SJCRH30 (cell line): ENCODE results near the gene EML3. TPM values are rescaled to one million over a fixed set of nuclear protein-coding genes. Genes with fewer than 3 reads are reported as not detected.
"Not testable (repeated sequence)": the region's sequence is repeated elsewhere in the genome, so short reads cannot be mapped to it uniquely, and the experiment has no call there.

Source experiments
- DNase-seq, 2 experiments: peaks; one replicate each; pipeline ENCODE4 v3.0.0-alpha.2; 2015 to 2020
- H3K27ac ChIP-seq: fragments of 250-450 bp; sonication (Bioruptor Pico); 2 replicates; pipeline ENCODE4 v1.5.1; 2020; ENCODE audit warnings: mild to moderate bottlenecking, moderate library complexity
- H3K27me3 ChIP-seq: fragments of 250-450 bp; sonication (Bioruptor Pico); 2 replicates; pipeline ENCODE4 v1.5.1; 2020; ENCODE audit warnings: mild to moderate bottlenecking, moderate library complexity
- H3K36me3 ChIP-seq: fragments of 250-450 bp; sonication (Bioruptor Pico); 2 replicates; pipeline ENCODE4 v1.5.1; 2020; ENCODE audit warnings: mild to moderate bottlenecking, moderate library complexity
- H3K4me1 ChIP-seq: fragments of 250-450 bp; sonication (Bioruptor Pico); 2 replicates; pipeline ENCODE4 v1.5.1; 2020; ENCODE audit warnings: mild to moderate bottlenecking, moderate library complexity
- H3K4me3 ChIP-seq: fragments of 250-450 bp; sonication (Bioruptor Pico); 2 replicates; pipeline ENCODE4 v1.5.1; 2020; ENCODE audit warnings: mild to moderate bottlenecking, moderate library complexity
- H3K9me3 ChIP-seq: fragments of 250-450 bp; sonication (Bioruptor Pico); replicated peaks from 2 replicates; pipeline ENCODE4 v1.5.1; 2020; ENCODE audit warnings: mild to moderate bottlenecking, moderate library complexity
- total RNA-seq: library from RNA; depleted of rRNA; stranded (reverse); fragments of >200 nt; shearing (Covaris generic); gene quantifications from 2 replicates; pipeline ENCODE4 v1.2.3, GENCODE V29; 2014

The EML3 gene
- total RNA-seq, 1 experiment from 2014 or later: 8.9 TPM

- H3K27ac ChIP-seq: peak overlapping the region; percentile 72
- peaks cover 3% of the 10 kb centered on the region; the same call in 1 of the 2 replicates for H3K4me1 ChIP-seq
- H3K4me3 ChIP-seq: peak overlapping the region; percentile 71
- no peaks in the 10 kb centered on the region for H3K27me3 ChIP-seq
- H3K36me3 ChIP-seq: peaks cover 37% of the 10 kb centered on the region
- no peaks in the 10 kb centered on the region for H3K9me3 ChIP-seq
- DNase-seq: peak; percentile 54 to 67
Observed at GRCh38 chr11:62574363-62575071, 38.1 kb downstream of the EML3 start.

GRCh38 chr11:62573592-62574362 is 38.8 kb downstream of the EML3 start, which contains the start of gene EEF1G:
Gene EEF1G (minus strand): TSS chr11:62573891. CDS start chr11:62573842, 49 bp downstream.
- peaks cover 44% of the 10 kb centered on the region for H3K36me3 ChIP-seq
- H3K9me3 ChIP-seq: no peaks in the 10 kb centered on the region
- H3K4me1 ChIP-seq: peaks cover 3% of the 10 kb centered on the region; the same call in 1 of the 2 replicates
- no peaks in the 10 kb centered on the region for H3K27me3 ChIP-seq
- H3K4me3 ChIP-seq: peak within 1 kb of the TSS; percentile 71
- peak; percentile 99 for DNase-seq
- H3K27ac ChIP-seq: peak within 1 kb of the TSS; percentile 72

GRCh38 chr11:62573006-62573591 is 39.5 kb downstream of the EML3 start:
- DNase-seq: peak; percentile 27 to 43
- Histone ChIP-seq H3K4me3 (peak overlapping the region; percentile 71), H3K36me3 (peaks cover 49% of the 10 kb centered on the region), H3K9me3 (no peaks in the 10 kb centered on the region), H3K4me1 (peaks cover 3% of the 10 kb centered on the region; the same call in 1 of the 2 replicates), H3K27ac (peak overlapping the region; percentile 67), H3K27me3 (no peaks in the 10 kb centered on the region)

- H3K4me1 ChIP-seq: peaks cover 3% of the 10 kb centered on the region; the same call in 1 of the 2 replicates
- H3K36me3 ChIP-seq: peaks cover 53% of the 10 kb centered on the region
- H3K27ac ChIP-seq: 0 out of 2 replicates have a peak overlapping the region, but pooled peaks have one; percentile 67
Observed at GRCh38 chr11:62572431-62572830, 40.1 kb downstream of the EML3 start.

DNA sequence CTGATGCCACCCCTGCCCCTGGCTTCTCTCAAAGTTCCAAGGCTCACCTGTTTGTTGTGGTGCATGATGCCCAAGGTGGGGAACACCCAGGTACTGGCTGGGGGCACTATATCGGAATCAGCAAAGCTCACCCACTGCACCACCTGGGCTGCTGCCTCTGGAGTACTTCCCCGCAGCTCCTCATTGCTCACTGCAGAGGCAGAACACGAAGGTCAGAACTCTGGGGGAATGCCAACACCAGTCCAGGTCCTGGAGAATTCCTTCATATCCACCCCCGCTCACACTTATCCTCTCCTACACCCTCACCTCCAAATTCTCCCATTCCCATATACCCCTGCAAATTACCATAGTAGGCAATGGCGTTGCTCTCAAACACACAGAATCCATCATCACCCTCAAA is 41.1 kb downstream of the EML3 start:
- not testable (repeated sequence) for H3K4me1 ChIP-seq, H3K27ac ChIP-seq, H3K9me3 ChIP-seq, H3K27me3 ChIP-seq, H3K4me3 ChIP-seq, DNase-seq
- peaks cover 63% of the 10 kb centered on the region for H3K36me3 ChIP-seq

More at GRCh38 chr11:62572431-62572830, 40.1 kb downstream of the EML3 start:
- DNase-seq: no peak
- Histone ChIP-seq H3K9me3 (no peaks in the 10 kb centered on the region), H3K27me3 (no peaks in the 10 kb centered on the region), H3K4me3 (peak overlapping the region; percentile 71)

DNA sequence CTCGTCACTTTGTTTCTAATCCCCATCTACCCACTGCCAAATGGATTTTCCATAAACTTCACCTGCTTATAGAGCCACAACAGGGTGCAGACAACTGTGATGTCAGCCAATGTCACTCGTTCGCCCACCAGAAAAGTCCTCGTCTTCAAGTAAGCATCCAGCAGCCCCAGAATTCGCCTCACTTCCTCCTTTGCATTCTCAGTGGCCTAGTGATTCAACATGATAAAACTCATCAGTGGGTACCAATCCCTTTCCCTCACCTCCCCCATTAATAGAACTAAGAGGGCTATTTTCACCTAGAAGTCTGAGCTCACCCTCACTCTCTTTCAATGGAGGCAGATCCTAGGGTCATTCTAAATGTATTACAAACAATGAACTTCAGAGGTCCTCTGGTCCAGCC is 41.7 kb downstream of the EML3 start:
- H3K4me1 ChIP-seq, DNase-seq, H3K27me3 ChIP-seq, H3K4me3 ChIP-seq, H3K9me3 ChIP-seq, H3K27ac ChIP-seq: not testable (repeated sequence)
- H3K36me3 ChIP-seq: peaks cover 67% of the 10 kb centered on the region

- Histone ChIP-seq H3K27ac (no peak overlapping the region), H3K9me3 (no peaks in the 10 kb centered on the region), H3K4me3 (no peak overlapping the region), H3K27me3 (no peaks in the 10 kb centered on the region), H3K36me3 (peaks cover 74% of the 10 kb centered on the region), H3K4me1 (no peaks in the 10 kb centered on the region)
- DNase-seq: no peak
Observed at GRCh38 chr11:62569611-62570010, 43.0 kb downstream of the EML3 start.

GRCh38 chr11:62567018-62567633 is 45.4 kb downstream of the EML3 start:
- Histone ChIP-seq H3K27me3 (no peaks in the 10 kb centered on the region), H3K27ac (no peak overlapping the region)

DNA sequence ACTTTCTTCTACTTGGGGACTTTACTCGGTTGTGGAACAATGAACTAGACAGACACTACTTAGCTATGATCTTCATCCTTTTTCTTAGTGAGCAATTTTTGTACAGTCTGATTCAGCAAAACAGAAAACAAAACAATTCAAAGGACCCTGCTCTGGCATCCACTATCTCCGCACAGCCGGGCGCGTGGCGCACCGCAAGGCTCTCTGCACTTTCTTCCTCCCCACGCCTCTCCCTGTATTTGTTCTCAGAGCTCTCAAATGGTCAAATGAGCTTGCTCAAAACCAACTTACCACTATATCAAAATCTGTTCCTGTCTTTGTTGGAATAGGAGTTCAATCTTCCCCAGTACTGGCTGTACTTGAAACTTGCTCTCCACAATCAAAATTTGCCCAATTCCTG is 46.3 kb downstream of the EML3 start:
- no peak overlapping the region for H3K27ac ChIP-seq
- no peak for DNase-seq
- peaks cover 89% of the 10 kb centered on the region for H3K36me3 ChIP-seq
- no peak overlapping the region for H3K4me3 ChIP-seq
- no peaks in the 10 kb centered on the region for H3K27me3 ChIP-seq
- no peaks in the 10 kb centered on the region for H3K9me3 ChIP-seq
- peaks cover 2% of the 10 kb centered on the region; the same call in 1 of the 2 replicates for H3K4me1 ChIP-seq

More at GRCh38 chr11:62567018-62567633, 45.4 kb downstream of the EML3 start:
- H3K4me3 ChIP-seq: no peak overlapping the region
- H3K4me1 ChIP-seq: 0 out of 2 replicates have a peak, but pooled peaks cover 2% of the 10 kb centered on the region
- H3K36me3 ChIP-seq: peaks cover 92% of the 10 kb centered on the region
- DNase-seq: no peak
- no peaks in the 10 kb centered on the region for H3K9me3 ChIP-seq

DNA sequence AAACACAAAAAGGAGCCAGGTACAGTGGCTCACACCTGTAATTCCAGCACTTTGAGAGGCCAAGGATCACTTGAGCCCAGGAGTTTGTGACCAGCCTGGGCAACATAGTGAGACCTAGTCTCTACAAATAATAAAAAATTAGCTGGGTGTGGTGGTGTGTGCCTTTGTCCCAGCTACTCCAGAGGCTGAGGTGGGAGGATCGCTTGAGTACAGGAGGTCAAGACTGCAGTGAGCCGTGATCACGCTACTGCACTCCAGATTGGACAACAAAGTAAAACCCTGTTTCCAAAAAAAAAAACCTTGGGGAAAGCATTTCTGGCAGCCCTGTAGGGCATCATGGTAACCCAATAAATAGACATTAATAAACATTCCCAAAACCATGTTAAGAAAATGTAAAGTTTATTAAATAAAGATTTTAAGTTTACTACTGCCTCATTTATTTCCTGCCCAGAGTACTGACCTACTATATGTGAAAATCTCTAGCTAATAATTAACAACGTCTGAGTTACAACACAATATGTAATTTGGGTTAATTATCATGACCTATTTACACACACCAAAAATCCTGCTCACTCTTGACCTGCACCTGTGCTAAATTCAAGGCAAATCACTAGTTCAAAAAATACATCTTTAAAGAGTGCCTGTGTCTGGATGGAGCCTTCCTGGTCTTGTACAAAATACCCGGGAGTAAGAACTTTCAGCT is 47.3 kb downstream of the EML3 start:
- no peaks in the 10 kb centered on the region for H3K27me3 ChIP-seq
- no peak overlapping the region for H3K27ac ChIP-seq
- H3K4me1 ChIP-seq: peaks cover 10% of the 10 kb centered on the region
- no peak for DNase-seq
- no peaks in the 10 kb centered on the region for H3K9me3 ChIP-seq
- peaks cover 89% of the 10 kb centered on the region for H3K36me3 ChIP-seq
- H3K4me3 ChIP-seq: no peak overlapping the region

GRCh38 chr11:62561677-62562230 is 50.8 kb downstream of the EML3 start:
- Histone ChIP-seq H3K4me1 (peaks cover 25% of the 10 kb centered on the region), H3K36me3 (peaks cover 80% of the 10 kb centered on the region)
- H3K4me3 ChIP-seq, H3K27me3 ChIP-seq, H3K27ac ChIP-seq, H3K9me3 ChIP-seq, DNase-seq: not testable (repeated sequence)

- H3K36me3 ChIP-seq: peaks cover 69% of the 10 kb centered on the region
- no peaks in the 10 kb centered on the region for H3K27me3 ChIP-seq
- no peaks in the 10 kb centered on the region for H3K9me3 ChIP-seq
- H3K4me3 ChIP-seq: no peak overlapping the region
- H3K27ac ChIP-seq: no peak overlapping the region
- DNase-seq: peak; percentile 82 to 83
- peaks cover 36% of the 10 kb centered on the region for H3K4me1 ChIP-seq
Observed at GRCh38 chr11:62560566-62561103, 51.9 kb downstream of the EML3 start.

GRCh38 chr11:62559626-62560025 is 52.9 kb downstream of the EML3 start:
- DNase-seq, H3K9me3 ChIP-seq, H3K4me3 ChIP-seq, H3K27me3 ChIP-seq, H3K27ac ChIP-seq: not testable (repeated sequence)
- Histone ChIP-seq H3K36me3 (peaks cover 61% of the 10 kb centered on the region), H3K4me1 (peaks cover 46% of the 10 kb centered on the region)
